ENCODE data around the gene RNF167. TPM values are rescaled to one million over a fixed set of nuclear protein-coding genes. Genes with fewer than 3 reads are reported as not detected.

RNF167 gene
- total and polyA plus RNA-seq, 2 of the 8 experiments (the other 6 are each of a cell fraction or from before 2014, with no cell fraction given), result 140 to 281 TPM

- TF ChIP-seq SRF (IDR thresholded peaks at IDR 0.05; ENCODE audit: low read depth, low read length) (peak; percentile 43; the same call in 1 of the 2 replicates), MAX (IDR thresholded peaks at IDR 0.05) (peak; percentile 81), SP2 (IDR thresholded peaks at IDR 0.05; ENCODE audit: low read length) (peak; percentile 3; the same call in 1 of the 2 replicates), PHF8 (conservative IDR thresholded peaks at IDR 0.05; ENCODE audit: low read depth, low read length) (peak; percentile 93), SIN3A (conservative IDR thresholded peaks at IDR 0.05 in 1 of 2, IDR thresholded peaks at IDR 0.05 in 1 of 2; ENCODE audit: low read depth in 1 of 2, low read length in 2 of 2) (peak; percentile 33 to 78; a peak in 3 of 4 replicates), EGR1 (IDR thresholded peaks at IDR 0.05; ENCODE audit: borderline replicate concordance, low read depth, low read length) (peak; percentile 85; the same call in 1 of the 2 replicates), FOSL1 (IDR thresholded peaks at IDR 0.05; ENCODE audit: insufficient read depth, low read depth, low read length) (no peak), GTF2F1 (IDR thresholded peaks at IDR 0.05; ENCODE audit: borderline replicate concordance, low read depth, low read length) (peak; percentile 63; the same call in 1 of the 2 replicates), KDM5A (IDR thresholded peaks at IDR 0.05; ENCODE audit: low read length) (peak; percentile 65), YY1 (IDR thresholded peaks at IDR 0.05; ENCODE audit: low read depth, low read length) (peak; percentile 98), POLR2AphosphoS5 (IDR thresholded peaks at IDR 0.05; ENCODE audit: low read depth, low read length) (peak; percentile 81), SUZ12 (IDR thresholded peaks at IDR 0.05; ENCODE audit: low read length) (no peak), E2F6 (IDR thresholded peaks at IDR 0.05) (peak; percentile 52), NRF1 (IDR thresholded peaks at IDR 0.05; ENCODE audit: low read depth, low read length) (no peak), ASH2L (IDR thresholded peaks at IDR 0.05; ENCODE audit: low read length) (peak; percentile 23), TAF1 (IDR thresholded peaks at IDR 0.05; ENCODE audit: low read depth, low read length) (peak; percentile 92), TAF7 (optimal IDR thresholded peaks at IDR 0.05; ENCODE audit: borderline replicate concordance, low read depth, low read length) (peak; percentile 77), KDM4A (IDR thresholded peaks at IDR 0.05; ENCODE audit: low read depth, low read length, severe bottlenecking) (peak; percentile 47), RAD21 (IDR thresholded peaks at IDR 0.05 in 1 of 2, conservative IDR thresholded peaks at IDR 0.05 in 1 of 2; ENCODE audit: low read depth in 2 of 2, low read length in 2 of 2) (peak; percentile 40 to 41; a peak in 3 of 4 replicates), NANOG (IDR thresholded peaks at IDR 0.05; ENCODE audit: insufficient read depth, low read depth, low read length, poor library complexity, severe bottlenecking) (peak; percentile 5)
Measured at GRCh38 chr17:4967539-4968485, 27.7 kb downstream of the RNF167 start, which contains the start of gene SPAG7 (continued).
